ENCODE measurements around the gene ITPK1.

ITPK1 gene

GRCh38 chr14:92953526-92953925, 162.2 kb downstream of the ITPK1 start:
- H3K4me3 ChIP-seq (replicated peaks; ENCODE audit: low read depth, low read length), result no peak overlapping the region
- DNase-seq (ENCODE audit: low read depth), result no peak
- no peak for TF ChIP-seq CTCF (IDR thresholded peaks at IDR 0.05; ENCODE audit: low read length, missing control alignments)

GRCh38 chr14:92952481-92953298, 163.0 kb downstream of the ITPK1 start:
- DNase-seq (ENCODE audit: low read depth), result no peak

GRCh38 chr14:92951912-92952471, 163.7 kb downstream of the ITPK1 start:
- H3K4me3 ChIP-seq (replicated peaks; ENCODE audit: low read depth, low read length), result no peak overlapping the region
- peak; percentile 71 for DNase-seq (ENCODE audit: low read depth)
- TF ChIP-seq CTCF (IDR thresholded peaks at IDR 0.05; ENCODE audit: low read length, missing control alignments), result peak; percentile 92

More at GRCh38 chr14:92952481-92953298, 163.0 kb downstream of the ITPK1 start:
- TF ChIP-seq CTCF (IDR thresholded peaks at IDR 0.05; ENCODE audit: low read length, missing control alignments), result no peak
- H3K4me3 ChIP-seq (replicated peaks; ENCODE audit: low read depth, low read length), result no peak overlapping the region

- no peak for DNase-seq (ENCODE audit: low read depth)
- H3K4me3 ChIP-seq (replicated peaks; ENCODE audit: low read depth, low read length), result no peak overlapping the region
- TF ChIP-seq CTCF (IDR thresholded peaks at IDR 0.05; ENCODE audit: low read length, missing control alignments), result no peak
These were observed 164.5 kb downstream of the ITPK1 start for GRCh38 chr14:92951261-92951660.

GRCh38 chr14:92950773-92951172, 165.0 kb downstream of the ITPK1 start:
- no peak for DNase-seq (ENCODE audit: low read depth)
- H3K4me3 ChIP-seq (replicated peaks; ENCODE audit: low read depth, low read length), result no peak overlapping the region
- no peak for TF ChIP-seq CTCF (IDR thresholded peaks at IDR 0.05; ENCODE audit: low read length, missing control alignments)

- H3K4me3 ChIP-seq (replicated peaks; ENCODE audit: low read depth, low read length), result no peak overlapping the region
- DNase-seq (ENCODE audit: low read depth), result no peak
- TF ChIP-seq CTCF (IDR thresholded peaks at IDR 0.05; ENCODE audit: low read length, missing control alignments), result no peak
These were observed 165.6 kb downstream of the ITPK1 start for GRCh38 chr14:92950193-92950540.

All from fibroblast of pulmonary artery (primary cell).